ENCODE data around the gene ZNF165. TPM values are rescaled to one million over a fixed set of nuclear protein-coding genes. Genes with fewer than 3 reads are reported as not detected.
A peak's percentile ranks its signal among the peaks of the same experiment; 100 is the strongest.

The ZNF165 gene
- total RNA-seq, 4 donors from 2014 or later, result 0.30 to 2.2 (median 0.43) TPM

DNA sequence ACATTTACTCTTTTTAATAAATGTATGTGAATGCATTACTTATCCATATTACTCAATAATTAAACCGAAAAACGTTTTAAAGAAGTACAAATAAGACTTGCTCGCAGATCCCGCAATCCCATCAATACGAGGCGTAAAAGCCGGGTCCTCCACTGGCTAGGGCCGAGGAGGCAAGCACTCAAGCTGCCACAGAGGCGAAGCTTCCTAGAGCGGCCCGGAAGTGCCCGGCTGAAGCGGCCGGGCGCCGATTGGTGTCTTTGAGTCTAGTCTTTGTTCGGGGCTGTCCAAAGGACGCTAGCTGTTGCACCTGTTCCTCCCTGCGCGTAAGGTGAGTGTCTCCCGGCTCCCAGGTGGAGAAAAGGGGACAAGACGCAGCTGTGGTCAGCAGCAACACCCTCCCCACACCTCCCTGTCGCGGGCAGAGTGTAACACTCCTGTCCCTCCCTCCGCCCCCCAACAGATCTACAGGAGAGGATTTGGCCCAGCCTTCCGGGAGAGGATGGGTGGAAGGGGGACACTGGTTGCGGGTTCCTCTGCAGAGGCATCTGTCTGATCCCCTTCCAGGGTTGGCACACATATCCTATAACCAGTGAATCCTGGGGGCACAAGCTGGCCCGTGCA is 44.1 kb downstream of the ZNF165 start, which contains the start of gene ZSCAN16:
Gene ZSCAN16, plus strand, starts transcription at position 260 of the 621 bp plus-strand sequence. CDS start 835 bp downstream, outside the sequence.
- no peaks in the 10 kb centered on the region for H3K9me3 ChIP-seq
- 0 to 3% methylated on average over 26 to 28 of the region's 28 CpGs for WGBS, 2 donors
- H3K27ac ChIP-seq, result peak within 1 kb of the TSS; percentile 44 to 81 (median 74)

DNA sequence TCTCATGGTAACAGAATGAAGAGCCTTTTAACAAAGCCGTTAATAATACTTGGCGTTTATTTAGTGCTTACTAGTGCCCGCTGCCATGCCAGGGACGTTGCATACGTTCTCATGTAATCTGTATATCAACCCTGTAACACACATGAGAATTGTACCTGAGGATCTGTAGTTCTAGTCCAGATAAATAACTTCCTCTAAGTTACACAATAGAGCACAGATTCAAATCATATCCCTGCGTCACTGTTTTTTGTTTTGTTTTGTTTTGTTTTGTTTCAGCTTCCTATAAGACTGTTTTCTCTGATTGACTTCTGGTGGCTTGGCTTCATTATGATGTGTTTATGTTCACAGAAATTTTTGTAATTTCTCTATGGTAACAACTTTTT is 44.6 kb downstream of the ZNF165 start:
- DNase-seq (ENCODE audit: low spot score in 2 of 2), result no peak
- H3K27me3 ChIP-seq, result no peaks in the 10 kb centered on the region

More for the DNA sequence above, 44.1 kb downstream of the ZNF165 start, which contains the start of gene ZSCAN16:
- peak; percentile 44 to 62 for DNase-seq (ENCODE audit: low spot score in 2 of 2)
- Histone ChIP-seq H3K27me3 (no peaks in the 10 kb centered on the region), H3K4me1 (peaks cover 0 to 22% (median 6%) of the 10 kb centered on the region in 4 donors), H3K36me3 (peaks cover 0 to 58% (median 0%) of the 10 kb centered on the region in 3 donors), H3K4me3 (peak within 1 kb of the TSS; percentile 51 to 66 (median 58))
- TF ChIP-seq EP300 (IDR thresholded peaks at IDR 0.05) (peak in 1 of 2 donors; percentile 49), POLR2A (IDR thresholded peaks at IDR 0.05) (no peak)
- TF ChIP-seq, protein P1, sequence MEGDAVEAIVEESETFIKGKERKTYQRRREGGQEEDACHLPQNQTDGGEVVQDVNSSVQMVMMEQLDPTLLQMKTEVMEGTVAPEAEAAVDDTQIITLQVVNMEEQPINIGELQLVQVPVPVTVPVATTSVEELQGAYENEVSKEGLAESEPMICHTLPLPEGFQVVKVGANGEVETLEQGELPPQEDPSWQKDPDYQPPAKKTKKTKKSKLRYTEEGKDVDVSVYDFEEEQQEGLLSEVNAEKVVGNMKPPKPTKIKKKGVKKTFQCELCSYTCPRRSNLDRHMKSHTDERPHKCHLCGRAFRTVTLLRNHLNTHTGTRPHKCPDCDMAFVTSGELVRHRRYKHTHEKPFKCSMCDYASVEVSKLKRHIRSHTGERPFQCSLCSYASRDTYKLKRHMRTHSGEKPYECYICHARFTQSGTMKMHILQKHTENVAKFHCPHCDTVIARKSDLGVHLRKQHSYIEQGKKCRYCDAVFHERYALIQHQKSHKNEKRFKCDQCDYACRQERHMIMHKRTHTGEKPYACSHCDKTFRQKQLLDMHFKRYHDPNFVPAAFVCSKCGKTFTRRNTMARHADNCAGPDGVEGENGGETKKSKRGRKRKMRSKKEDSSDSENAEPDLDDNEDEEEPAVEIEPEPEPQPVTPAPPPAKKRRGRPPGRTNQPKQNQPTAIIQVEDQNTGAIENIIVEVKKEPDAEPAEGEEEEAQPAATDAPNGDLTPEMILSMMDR (IDR thresholded peaks at IDR 0.05), result no peak

DNA sequence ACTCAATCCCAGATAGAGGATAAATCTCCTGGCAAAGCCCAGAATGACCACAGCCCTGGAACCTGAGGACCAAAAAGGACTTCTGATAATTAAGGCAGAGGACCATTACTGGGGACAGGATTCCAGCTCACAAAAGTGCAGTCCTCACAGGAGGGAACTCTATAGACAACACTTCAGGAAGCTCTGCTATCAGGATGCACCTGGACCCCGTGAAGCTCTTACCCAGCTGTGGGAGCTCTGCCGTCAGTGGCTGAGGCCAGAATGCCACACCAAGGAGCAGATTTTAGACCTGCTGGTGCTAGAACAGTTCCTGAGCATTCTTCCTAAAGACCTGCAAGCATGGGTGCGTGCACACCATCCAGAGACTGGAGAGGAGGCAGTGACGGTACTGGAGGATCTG is 45.0 kb downstream of the ZNF165 start:
- Histone ChIP-seq H3K27me3 (no peaks in the 10 kb centered on the region), H3K4me1 (peaks cover 0 to 22% (median 6%) of the 10 kb centered on the region in 4 donors), H3K9me3 (no peaks in the 10 kb centered on the region), H3K27ac (peak overlapping the region in 1 of 4 donors; percentile 69), H3K36me3 (peaks cover 0 to 55% (median 0%) of the 10 kb centered on the region in 3 donors), H3K4me3 (no peak overlapping the region)
- DNase-seq (ENCODE audit: low spot score in 2 of 2), result no peak
- no peak for TF ChIP-seq EP300 (IDR thresholded peaks at IDR 0.05)
- TF ChIP-seq POLR2A (IDR thresholded peaks at IDR 0.05), result no peak
- TF ChIP-seq, protein P1 (IDR thresholded peaks at IDR 0.05), result no peak
- 71 to 82% methylated on average over 3 to 4 of the region's 4 CpGs for WGBS, 2 donors

More for the DNA sequence above, 44.6 kb downstream of the ZNF165 start:
- Histone ChIP-seq H3K4me1 (peaks cover 0 to 22% (median 6%) of the 10 kb centered on the region in 4 donors), H3K9me3 (no peaks in the 10 kb centered on the region), H3K4me3 (peak overlapping the region; percentile 51 to 66 (median 58)), H3K36me3 (peaks cover 0 to 58% (median 0%) of the 10 kb centered on the region in 3 donors), H3K27ac (peak overlapping the region in 3 of 4 donors; percentile 44 to 78 (median 69))
- WGBS, 2 donors, result 5 to 7% methylated on average over 6 of the region's 6 CpGs
- TF ChIP-seq POLR2A (IDR thresholded peaks at IDR 0.05), result no peak
- TF ChIP-seq, protein P1 (IDR thresholded peaks at IDR 0.05), result no peak
- no peak for TF ChIP-seq EP300 (IDR thresholded peaks at IDR 0.05)

DNA sequence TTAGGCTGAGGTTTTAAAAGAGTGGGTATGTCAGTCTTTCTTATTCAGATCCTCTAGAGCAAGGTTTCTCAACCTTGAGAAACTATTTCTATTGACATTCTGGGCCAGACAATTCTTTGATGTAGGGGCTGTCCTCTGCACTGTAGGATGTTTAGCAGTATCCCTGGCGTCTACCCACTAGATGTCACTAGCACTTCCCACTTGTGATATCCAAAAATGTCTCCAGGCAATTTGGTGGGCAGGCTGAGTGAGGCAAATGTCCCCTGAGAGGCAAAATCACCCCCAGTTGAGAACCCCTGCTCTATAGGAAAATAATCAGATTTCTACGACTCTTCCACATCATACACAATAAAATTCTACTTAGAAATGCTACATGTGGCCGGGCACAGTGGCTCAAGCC is 53.6 kb downstream of the ZNF165 start:
- WGBS, 2 donors, result 51 to 55% methylated on average over 3 of the region's 3 CpGs
- Histone ChIP-seq H3K4me3 (no peak overlapping the region), H3K4me1 (peaks cover 0 to 51% (median 11%) of the 10 kb centered on the region in 4 donors), H3K9me3 (no peaks in the 10 kb centered on the region), H3K27ac (no peak overlapping the region), H3K27me3 (no peaks in the 10 kb centered on the region), H3K36me3 (peaks cover 0 to 21% (median 0%) of the 10 kb centered on the region in 3 donors)
- TF ChIP-seq, protein P1 (IDR thresholded peaks at IDR 0.05), result peak in 2 of 5 experiments; percentile 13 to 14
- TF ChIP-seq POLR2A (IDR thresholded peaks at IDR 0.05), result no peak
- DNase-seq (ENCODE audit: low spot score in 2 of 2), result no peak

DNA sequence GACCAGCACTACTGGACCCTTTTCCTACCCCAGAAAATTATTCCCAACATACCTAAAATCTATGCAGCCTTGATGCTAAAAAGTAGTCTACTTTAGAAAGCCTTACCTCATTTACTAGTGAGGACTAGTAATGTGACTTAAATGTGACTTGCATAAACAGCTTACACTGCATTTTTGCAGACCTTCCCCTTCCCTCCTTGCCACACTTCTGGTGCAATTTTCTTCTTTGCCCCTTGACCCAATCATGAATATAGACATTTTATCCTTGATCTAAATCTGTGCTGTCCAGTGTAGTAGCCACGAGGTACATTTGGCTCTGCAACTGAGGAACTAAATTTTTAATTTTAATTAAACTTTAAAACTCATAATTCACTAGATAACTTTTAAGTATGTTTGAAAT is 54.3 kb downstream of the ZNF165 start:
- TF ChIP-seq EP300 (IDR thresholded peaks at IDR 0.05) (peak in 1 of 2 donors; percentile 27), POLR2A (IDR thresholded peaks at IDR 0.05) (no peak)
- 48 to 49% methylated on average over 1 of the region's 1 CpG for WGBS, 2 donors
- H3K36me3 ChIP-seq, result peaks cover 0 to 15% (median 0%) of the 10 kb centered on the region in 3 donors
- H3K27me3 ChIP-seq, result no peaks in the 10 kb centered on the region
- H3K4me1 ChIP-seq, result peaks cover 0 to 51% (median 11%) of the 10 kb centered on the region in 4 donors
- DNase-seq (ENCODE audit: low spot score in 2 of 2), result no peak
- no peaks in the 10 kb centered on the region for H3K9me3 ChIP-seq
- H3K27ac ChIP-seq, result no peak overlapping the region
- H3K4me3 ChIP-seq, result no peak overlapping the region
